ENCODE results near the gene EMC8. TPM values are rescaled to one million over a fixed set of nuclear protein-coding genes. Genes with fewer than 3 reads are reported as not detected.

The EMC8 gene
- total RNA-seq, 1 donor from 2014 or later: 35.5 TPM

DNA sequence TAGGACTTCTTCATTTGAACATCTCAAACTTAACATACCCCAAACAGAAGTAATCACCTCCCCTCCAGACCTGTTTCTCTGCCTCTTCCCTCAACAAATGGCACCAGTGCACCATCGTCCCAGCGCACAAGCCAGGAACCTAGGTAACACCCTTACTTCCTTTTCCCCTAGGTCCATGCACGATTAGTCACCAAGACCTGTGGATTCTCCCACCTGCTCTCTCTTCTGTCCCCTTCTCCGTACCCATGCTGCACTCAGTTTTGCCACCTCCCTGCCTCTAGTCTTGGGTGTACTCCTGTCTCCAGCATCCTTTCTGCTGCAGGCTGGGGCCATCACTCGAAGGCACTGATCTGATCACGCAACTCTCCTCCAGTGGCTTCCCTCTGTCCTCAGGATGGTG, 3.2 kb downstream of the EMC8 start:
- Mint-ChIP-seq H3K9me3 (ENCODE audit: unreplicated experiment) (no peaks in the 10 kb centered on the region), H3K27ac (ENCODE audit: unreplicated experiment) (peak overlapping the region; percentile 11), H3K36me3 (ENCODE audit: unreplicated experiment) (peaks cover 28% of the 10 kb centered on the region), H3K27me3 (ENCODE audit: unreplicated experiment) (no peaks in the 10 kb centered on the region), H3K4me3 (ENCODE audit: unreplicated experiment) (no peak overlapping the region), H3K4me1 (ENCODE audit: unreplicated experiment) (peaks cover 26% of the 10 kb centered on the region)
- no peak for TF ChIP-seq CTCF (IDR thresholded peaks at IDR 0.05)
- DNase-seq (ENCODE audit: extremely low spot score, unreplicated experiment): no peak

DNA sequence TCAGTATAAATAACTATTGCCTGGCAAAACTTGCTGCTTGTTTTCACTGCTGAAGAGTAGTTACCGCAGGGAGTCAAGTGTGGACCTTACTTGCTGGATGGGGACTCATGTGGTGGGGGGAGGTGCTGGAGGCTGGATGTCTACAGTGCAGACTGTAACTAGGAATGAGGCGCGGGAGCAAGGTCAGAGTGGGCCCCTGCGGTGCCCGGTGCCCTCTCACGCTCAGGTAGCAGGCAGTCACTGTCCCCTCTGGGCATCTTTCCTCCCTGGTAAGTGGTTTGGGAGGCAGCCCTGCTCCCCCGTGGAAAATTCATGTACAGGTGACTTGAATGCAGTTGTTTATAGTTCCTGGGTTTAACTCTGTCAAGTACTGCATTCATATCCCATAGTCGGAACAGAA, 4.6 kb downstream of the EMC8 start:
- TF ChIP-seq CTCF (IDR thresholded peaks at IDR 0.05): no peak
- Mint-ChIP-seq H3K27me3 (ENCODE audit: unreplicated experiment) (no peaks in the 10 kb centered on the region), H3K36me3 (ENCODE audit: unreplicated experiment) (peaks cover 28% of the 10 kb centered on the region), H3K4me1 (ENCODE audit: unreplicated experiment) (peaks cover 14% of the 10 kb centered on the region), H3K27ac (ENCODE audit: unreplicated experiment) (no peak overlapping the region), H3K4me3 (ENCODE audit: unreplicated experiment) (no peak overlapping the region), H3K9me3 (ENCODE audit: unreplicated experiment) (no peaks in the 10 kb centered on the region)
- no peak for DNase-seq (ENCODE audit: extremely low spot score, unreplicated experiment)

- Mint-ChIP-seq H3K36me3 (ENCODE audit: unreplicated experiment) (peaks cover 31% of the 10 kb centered on the region), H3K4me1 (ENCODE audit: unreplicated experiment) (peaks cover 14% of the 10 kb centered on the region), H3K4me3 (ENCODE audit: unreplicated experiment) (no peak overlapping the region), H3K27ac (ENCODE audit: unreplicated experiment) (no peak overlapping the region), H3K27me3 (ENCODE audit: unreplicated experiment) (no peaks in the 10 kb centered on the region), H3K9me3 (ENCODE audit: unreplicated experiment) (no peaks in the 10 kb centered on the region)
- TF ChIP-seq CTCF (IDR thresholded peaks at IDR 0.05): no peak
- DNase-seq (ENCODE audit: extremely low spot score, unreplicated experiment): no peak
Observed at GRCh38 chr16:85793662-85794298, 5.6 kb downstream of the EMC8 start.

DNA sequence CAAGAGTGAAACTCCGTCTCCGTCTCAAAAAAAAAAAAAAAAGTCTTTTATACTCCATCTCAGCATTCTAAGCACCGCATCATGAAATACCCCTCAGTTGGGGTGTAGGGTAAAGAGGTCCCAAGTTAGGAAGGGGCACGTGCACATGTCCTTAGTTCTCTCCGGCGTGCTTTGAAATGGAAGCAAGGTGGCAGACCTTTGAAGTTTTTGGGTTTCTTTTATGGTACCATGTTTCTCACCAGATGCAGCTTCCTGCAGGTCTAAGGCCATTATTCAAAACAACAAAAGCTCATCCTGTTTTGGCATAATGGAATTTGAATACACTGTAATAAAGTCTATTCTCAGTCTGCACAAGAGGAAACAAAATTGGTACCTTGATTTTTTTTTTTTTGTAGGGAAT, 9.6 kb downstream of the EMC8 start:
- H3K36me3 Mint-ChIP-seq (ENCODE audit: unreplicated experiment): peaks cover 31% of the 10 kb centered on the region
- TF ChIP-seq CTCF (IDR thresholded peaks at IDR 0.05): no peak
- H3K4me3 Mint-ChIP-seq (ENCODE audit: unreplicated experiment): no peak overlapping the region

GRCh38 chr16:85788819-85789218, 10.5 kb downstream of the EMC8 start:
- Mint-ChIP-seq H3K36me3 (ENCODE audit: unreplicated experiment) (peaks cover 28% of the 10 kb centered on the region), H3K9me3 (ENCODE audit: unreplicated experiment) (no peaks in the 10 kb centered on the region), H3K27me3 (ENCODE audit: unreplicated experiment) (no peaks in the 10 kb centered on the region), H3K4me1 (ENCODE audit: unreplicated experiment) (no peaks in the 10 kb centered on the region), H3K27ac (ENCODE audit: unreplicated experiment) (no peak overlapping the region), H3K4me3 (ENCODE audit: unreplicated experiment) (no peak overlapping the region)
- no peak for TF ChIP-seq CTCF (IDR thresholded peaks at IDR 0.05)
- no peak for DNase-seq (ENCODE audit: extremely low spot score, unreplicated experiment)

More for the DNA sequence above, 9.6 kb downstream of the EMC8 start:
- Mint-ChIP-seq H3K9me3 (ENCODE audit: unreplicated experiment) (no peaks in the 10 kb centered on the region), H3K27ac (ENCODE audit: unreplicated experiment) (no peak overlapping the region), H3K27me3 (ENCODE audit: unreplicated experiment) (no peaks in the 10 kb centered on the region), H3K4me1 (ENCODE audit: unreplicated experiment) (no peaks in the 10 kb centered on the region)
- DNase-seq (ENCODE audit: extremely low spot score, unreplicated experiment): no peak

Data from osteocyte (in vitro differentiated cells).